Ishikawa (cell line): ENCODE results near the gene ESYT2.

Experiments
- CEBPB ChIP-seq: IDR thresholded peaks from 2 replicates; pipeline ENCODE4 v1.6.1; 2012
- CREB1 ChIP-seq: IDR thresholded peaks from 2 replicates; pipeline ENCODE4 v1.6.1; 2012; ENCODE audit warnings: low read depth
- EGR1 ChIP-seq: IDR thresholded peaks from 2 replicates; pipeline ENCODE4 v1.6.1; 2012
- EP300 ChIP-seq: IDR thresholded peaks from 2 replicates; pipeline ENCODE4 v1.6.1; 2012; ENCODE audit warnings: borderline replicate concordance
- FOXM1 ChIP-seq: IDR thresholded peaks from 2 replicates; pipeline ENCODE4 v1.6.1; 2012; ENCODE audit warnings: low read depth, borderline replicate concordance
- RAD21 ChIP-seq: IDR thresholded peaks from 2 replicates; pipeline ENCODE4 v1.6.1; 2012; ENCODE audit warnings: low read depth
- REST ChIP-seq: IDR thresholded peaks from 2 replicates; pipeline ENCODE4 v1.6.1; 2012; ENCODE audit warnings: low read depth, mild to moderate bottlenecking
- TAF1 ChIP-seq: IDR thresholded peaks from 2 replicates; pipeline ENCODE4 v1.6.1; 2012; ENCODE audit warnings: low read depth, mild to moderate bottlenecking
- TCF12 ChIP-seq: IDR thresholded peaks from 2 replicates; pipeline ENCODE4 v1.6.1; 2012; ENCODE audit warnings: low read depth
- TEAD4 ChIP-seq: IDR thresholded peaks from 2 replicates; pipeline ENCODE4 v1.6.1; 2012
- YY1 ChIP-seq: IDR thresholded peaks from 2 replicates; pipeline ENCODE4 v1.6.1; 2012; ENCODE audit warnings: low read depth
- ZBTB7A ChIP-seq: IDR thresholded peaks from 2 replicates; pipeline ENCODE4 v1.6.1; 2012; ENCODE audit warnings: low read depth
- TF ChIP-seq, protein P1 (sequence below): IDR thresholded peaks from 2 replicates; pipeline ENCODE4 v1.6.1; 2012
- TF ChIP-seq, protein P2 (sequence below): IDR thresholded peaks from 2 replicates; pipeline ENCODE4 v1.6.1; 2012

DNA sequence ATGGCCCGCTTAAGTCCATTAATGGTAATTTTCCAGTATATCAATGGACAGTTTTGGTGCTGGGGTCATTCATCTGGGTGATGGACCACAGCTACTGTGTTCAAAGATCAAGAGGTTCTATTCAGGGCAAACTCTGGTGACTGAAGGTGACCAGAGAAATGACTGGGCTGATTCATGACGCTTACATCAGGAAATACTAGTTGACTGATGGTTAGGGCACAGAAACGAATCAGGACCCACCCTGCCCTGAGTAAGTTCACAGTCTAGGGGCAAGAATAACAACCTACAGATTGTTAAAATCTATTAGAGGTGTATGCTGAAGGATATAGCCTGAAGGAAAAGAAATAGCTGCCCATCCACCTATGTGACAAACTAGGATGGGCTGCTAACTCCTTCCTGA lies 134.3 kb downstream of the ESYT2 start:
- TF ChIP-seq YY1 (no peak), EP300 (no peak), CREB1 (no peak), EGR1 (no peak), TEAD4 (no peak), REST (no peak), RAD21 (no peak), TCF12 (no peak), TAF1 (no peak), FOXM1 (no peak), CEBPB (no peak), ZBTB7A (no peak)
- TF ChIP-seq, protein P1, sequence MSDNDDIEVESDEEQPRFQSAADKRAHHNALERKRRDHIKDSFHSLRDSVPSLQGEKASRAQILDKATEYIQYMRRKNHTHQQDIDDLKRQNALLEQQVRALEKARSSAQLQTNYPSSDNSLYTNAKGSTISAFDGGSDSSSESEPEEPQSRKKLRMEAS, result no peak
- TF ChIP-seq, protein P2, sequence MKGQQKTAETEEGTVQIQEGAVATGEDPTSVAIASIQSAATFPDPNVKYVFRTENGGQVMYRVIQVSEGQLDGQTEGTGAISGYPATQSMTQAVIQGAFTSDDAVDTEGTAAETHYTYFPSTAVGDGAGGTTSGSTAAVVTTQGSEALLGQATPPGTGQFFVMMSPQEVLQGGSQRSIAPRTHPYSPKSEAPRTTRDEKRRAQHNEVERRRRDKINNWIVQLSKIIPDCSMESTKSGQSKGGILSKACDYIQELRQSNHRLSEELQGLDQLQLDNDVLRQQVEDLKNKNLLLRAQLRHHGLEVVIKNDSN, result no peak
